Esophagus squamous epithelium (tissue), 5 donors: Measurements from ENCODE around the gene CEP55. TPM values are rescaled to one million over a fixed set of nuclear protein-coding genes. Genes with fewer than 3 reads are reported as not detected.
"Not testable (repeated sequence)": the region's sequence is repeated elsewhere in the genome, so short reads cannot be mapped to it uniquely, and the experiment has no call there.

Experiments used
- DNase-seq: peaks from one replicate; lab custom pipeline; 2025; lab: John Stamatoyannopoulos, UW
- H3K27ac ChIP-seq, 4 donors: fragments of 200-600 bp; sonication (generic); one replicate each; pipeline ENCODE4 v1.5.1; 2016 to 2019; ENCODE audit warnings: mild to moderate bottlenecking in 1 of 4
- H3K27me3 ChIP-seq, 4 donors: fragments of 200-600 bp; sonication (generic); 1 replicate in 3 of 4; 2 replicates in 1 of 4; pipeline versions ENCODE4 v1.5.1 to v1.6.0; 2017 to 2021; ENCODE audit warnings: antibody characterized with exemption in 1 of 4
- H3K36me3 ChIP-seq, 3 donors: fragments of 200-600 bp; sonication (generic); one replicate each; pipeline ENCODE4 v1.5.1; 2016 to 2019
- H3K4me1 ChIP-seq, 3 donors: fragments of 200-600 bp; sonication (generic); one replicate each; pipeline ENCODE4 v1.5.1; 2017 to 2019
- H3K4me3 ChIP-seq, 4 donors: fragments of 200-600 bp; sonication (generic); 1 replicate in 3 of 4; 2 replicates in 1 of 4; pipeline ENCODE4 v1.5.1; 2016 to 2019; ENCODE audit warnings: mild to moderate bottlenecking in 2 of 4, moderate library complexity in 1 of 4
- H3K9me3 ChIP-seq, 3 donors: fragments of 200-600 bp; sonication (generic); one replicate each; pipeline ENCODE4 v1.5.1; 2016 to 2019
- CTCF ChIP-seq, 6 experiments: fragments of 450-650 bp in 4 of 6; fragments of 200-600 bp in 2 of 6; sonication (generic) in 2 of 6; IDR thresholded peaks; one replicate each; pipeline ENCODE4 v1.5.1; 2016 to 2019; ENCODE audit warnings: antibody characterized with exemption in 6 of 6, mild to moderate bottlenecking in 4 of 6, moderate library complexity in 4 of 6
- POLR2A ChIP-seq, 4 donors: fragments of 450-650 bp; IDR thresholded peaks; one replicate each; pipeline ENCODE4 v1.6.1; 2017; ENCODE audit warnings: antibody characterized with exemption in 4 of 4, mild to moderate bottlenecking in 4 of 4, moderate library complexity in 3 of 4
- WGBS, 2 donors: methylation state at CpG; one replicate each; pipeline ENCODE4 v1.1.5; 2018; 5-methylcytosine and 5-hydroxymethylcytosine counted together
- intact Hi-C: fragments of 100-400 bp; cut with DNase I; formaldehyde crosslinking; loops from one replicate; pipeline ENCODE4 v1.15.0; 2022
- total RNA-seq, 4 donors: library from RNA; depleted of rRNA; stranded (reverse); fragments of >200 nt; gene quantifications; one replicate each; pipeline ENCODE4 v1.1.0, GENCODE V29; 2016
- donor health status: DM: yes; HTN: yes; CAD: no.

The CEP55 gene
- total RNA-seq, 4 donors from 2014 or later = 6.7 to 23.7 (median 14.4) TPM

- peaks cover 0 to 10% (median 0%) of the 10 kb centered on the region in 3 donors for H3K36me3 ChIP-seq
- intact Hi-C loops = no loop called here
- H3K27me3 ChIP-seq = no peaks in the 10 kb centered on the region
- no peak overlapping the region for H3K4me3 ChIP-seq
- peak overlapping the region; percentile 88 to 94 (median 92) for H3K27ac ChIP-seq
- TF ChIP-seq CTCF (IDR thresholded peaks at IDR 0.05) (no peak), POLR2A (IDR thresholded peaks at IDR 0.05) (no peak)
- no peaks in the 10 kb centered on the region for H3K9me3 ChIP-seq
- no peak for DNase-seq
- H3K4me1 ChIP-seq = peaks cover 68 to 91% (median 83%) of the 10 kb centered on the region in 3 donors
- WGBS, 2 donors = 36 to 43% methylated on average over 6 of the region's 6 CpGs
Measured at GRCh38 chr10:93463723-93464476, 32.5 kb upstream of the CEP55 start.

- Histone ChIP-seq H3K36me3 (peaks cover 0 to 13% (median 0%) of the 10 kb centered on the region in 3 donors), H3K27ac (peak overlapping the region; percentile 88 to 94 (median 92)), H3K27me3 (no peaks in the 10 kb centered on the region), H3K4me1 (peaks cover 66 to 91% (median 83%) of the 10 kb centered on the region in 3 donors), H3K4me3 (no peak overlapping the region), H3K9me3 (no peaks in the 10 kb centered on the region)
- 54 to 70% methylated on average over 5 of the region's 5 CpGs for WGBS, 2 donors
- TF ChIP-seq CTCF (IDR thresholded peaks at IDR 0.05) (no peak), POLR2A (IDR thresholded peaks at IDR 0.05) (no peak)
- intact Hi-C loops = no loop called here
- DNase-seq = no peak
Measured at GRCh38 chr10:93464776-93465388, 31.5 kb upstream of the CEP55 start.

GRCh38 chr10:93465806-93466675 is 30.4 kb upstream of the CEP55 start:
- Histone ChIP-seq H3K27ac (peak overlapping the region; percentile 88 to 94 (median 92)), H3K36me3 (peaks cover 0 to 8% (median 0%) of the 10 kb centered on the region in 3 donors), H3K9me3 (no peaks in the 10 kb centered on the region), H3K4me3 (peak overlapping the region in 3 of 4 donors; percentile 1 to 42 (median 7)), H3K4me1 (peaks cover 70 to 96% (median 91%) of the 10 kb centered on the region in 3 donors), H3K27me3 (no peaks in the 10 kb centered on the region)
- TF ChIP-seq POLR2A (IDR thresholded peaks at IDR 0.05) = no peak
- TF ChIP-seq CTCF (IDR thresholded peaks at IDR 0.05) = no peak
- WGBS, 2 donors = 17 to 20% methylated on average over 1 to 3 of the region's 8 CpGs
- DNase-seq = no peak
- intact Hi-C loops = no loop called here

- DNase-seq, H3K27me3 ChIP-seq, H3K4me3 ChIP-seq, H3K36me3 ChIP-seq, H3K9me3 ChIP-seq, intact Hi-C loops: not testable (repeated sequence)
- Histone ChIP-seq H3K27ac (peak overlapping the region; percentile 83 to 94 (median 93)), H3K4me1 (peaks cover 70 to 96% (median 92%) of the 10 kb centered on the region in 3 donors)
- 72 to 94% methylated on average over 3 to 4 of the region's 4 CpGs for WGBS, 2 donors
Measured at GRCh38 chr10:93467635-93468034, 28.8 kb upstream of the CEP55 start.

- intact Hi-C loops = no loop called here
- Histone ChIP-seq H3K27me3 (no peaks in the 10 kb centered on the region), H3K27ac (peak overlapping the region; percentile 83 to 94 (median 93)), H3K9me3 (no peaks in the 10 kb centered on the region), H3K4me1 (peaks cover 62 to 96% (median 91%) of the 10 kb centered on the region in 3 donors), H3K36me3 (peaks cover 0 to 15% (median 0%) of the 10 kb centered on the region in 3 donors), H3K4me3 (peak overlapping the region in 1 of 4 donors; percentile 18)
- TF ChIP-seq POLR2A (IDR thresholded peaks at IDR 0.05) = no peak
- TF ChIP-seq CTCF (IDR thresholded peaks at IDR 0.05) = peak in 1 of 6 experiments; percentile 40
- 42 to 56% methylated on average over 9 to 10 of the region's 10 CpGs for WGBS, 2 donors
- DNase-seq = no peak
Measured at GRCh38 chr10:93468461-93469213, 27.8 kb upstream of the CEP55 start.
